ENCODE measurements around the gene INAFM1. TPM values are rescaled to one million over a fixed set of nuclear protein-coding genes. Genes with fewer than 3 reads are reported as not detected.

Gene INAFM1
- total and polyA plus RNA-seq, 2 donors (not counting 1 experiment from before 2014, with no cell fraction given): 6.6 to 13.6 TPM

DNA sequence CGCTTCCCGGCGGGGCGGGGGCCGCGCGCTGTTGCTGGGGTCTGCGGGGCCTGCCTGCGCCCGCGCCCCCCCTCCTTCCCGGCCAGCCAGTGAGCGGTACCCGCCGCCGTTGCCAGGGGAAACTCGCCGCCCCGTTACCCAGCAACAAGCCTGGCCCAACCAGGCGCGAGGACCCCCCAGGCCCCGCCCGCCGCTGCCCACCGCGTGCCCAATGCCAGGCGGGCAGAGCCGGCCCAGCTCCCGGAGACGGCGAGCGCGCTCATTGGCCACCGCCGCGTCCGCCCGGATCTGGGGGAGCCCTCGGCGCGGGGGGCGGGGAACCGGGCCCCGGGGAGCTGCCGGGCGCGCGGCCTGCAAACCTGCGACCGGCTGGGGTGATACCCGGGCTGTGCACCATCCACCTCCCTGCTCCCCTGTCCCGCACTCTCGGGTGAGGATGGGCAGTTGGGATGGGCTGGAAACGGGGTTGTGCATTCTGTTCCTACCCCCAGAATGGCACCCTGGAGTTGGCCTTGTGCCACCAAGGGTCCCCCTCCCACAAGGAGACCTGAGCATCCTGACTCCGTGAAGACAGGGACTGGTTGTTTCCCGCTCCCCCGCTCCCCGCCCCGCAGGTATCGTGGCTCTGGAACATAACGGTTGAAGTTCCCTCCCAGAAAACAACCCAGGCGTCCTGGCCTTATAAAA is 34.9 kb upstream of the INAFM1 start:
- DNase-seq: peak; percentile 71
- POLR2A ChIA-PET: interaction anchor here (0.6 to 1.8 kb wide), 4 partner anchors 10 to 16 kb away, joined by 3 to 9 read pairs (median 6); no protein-coding TSS in a partner anchor
- Histone ChIP-seq H3K4me1 (ENCODE audit: control insufficient read depth in 2 of 2, insufficient read depth in 2 of 2, low read length in 2 of 2) (peaks cover 48 to 49% of the 10 kb centered on the region in 2 donors), H3K4me2 (replicated peaks; ENCODE audit: low read depth, low read length, poor library complexity, severe bottlenecking) (peak overlapping the region; percentile 80), H4K20me1 (ENCODE audit: control insufficient read depth, insufficient read depth, low read length, poor library complexity, severe bottlenecking) (no peaks in the 10 kb centered on the region), H3K4me3 (ENCODE audit: control extremely low read depth in 1 of 5, extremely low read depth in 1 of 5, insufficient read depth in 1 of 5, low read depth in 2 of 5, low read length in 4 of 5) (peak overlapping the region in 2 of 5 experiments; percentile 11 to 15), H3K9ac (ENCODE audit: low read length) (peak overlapping the region; percentile 35), H3K79me2 (ENCODE audit: control insufficient read depth, insufficient read depth, low read length) (no peaks in the 10 kb centered on the region), H3K27me3 (replicated peaks in 1 of 4; ENCODE audit: control extremely low read depth in 1 of 4, control insufficient read depth in 3 of 4, insufficient read depth in 4 of 4, low read length in 3 of 4) (peaks cover 0 to 47% (median 24%) of the 10 kb centered on the region in 4 experiments), H2AFZ (ENCODE audit: insufficient read depth, low read depth, low read length, poor library complexity, severe bottlenecking) (peak overlapping the region; percentile 38), H3K36me3 (replicated peaks in 1 of 2; ENCODE audit: control extremely low read depth in 1 of 2, control insufficient read depth in 1 of 2, extremely low read depth in 1 of 2, insufficient read depth in 2 of 2, low read length in 1 of 2) (no peaks in the 10 kb centered on the region), H3K27ac (ENCODE audit: low read length in 2 of 2) (no peak overlapping the region), H3K9me3 (ENCODE audit: control extremely low read depth in 1 of 3, control insufficient read depth in 2 of 3, insufficient read depth in 1 of 3, low read length in 2 of 3) (peaks cover 0 to 21% (median 0%) of the 10 kb centered on the region in 3 donors)
- intact Hi-C loops (cut with micrococcal nuclease): loop anchor here (5.0 kb wide), 1 partner anchor 107 kb away; the partner anchor contains the start of gene SAE1
- 3% methylated on average over 62 of the region's 62 CpGs for WGBS (ENCODE audit: insufficient coverage)
- Mint-ChIP-seq H3K4me3 (peak overlapping the region; percentile 23), H3K27ac (no peak overlapping the region), H3K27me3 (peaks cover 9% of the 10 kb centered on the region), H3K9me3 (ENCODE audit: insufficient read depth) (no peaks in the 10 kb centered on the region), H3K4me1 (peaks cover 25% of the 10 kb centered on the region)
- TF ChIP-seq EZH2 (IDR thresholded peaks at IDR 0.05; ENCODE audit: borderline replicate concordance, insufficient read depth, low read depth, low read length, poor library complexity, severe bottlenecking): no peak
- TF ChIP-seq, protein P1, sequence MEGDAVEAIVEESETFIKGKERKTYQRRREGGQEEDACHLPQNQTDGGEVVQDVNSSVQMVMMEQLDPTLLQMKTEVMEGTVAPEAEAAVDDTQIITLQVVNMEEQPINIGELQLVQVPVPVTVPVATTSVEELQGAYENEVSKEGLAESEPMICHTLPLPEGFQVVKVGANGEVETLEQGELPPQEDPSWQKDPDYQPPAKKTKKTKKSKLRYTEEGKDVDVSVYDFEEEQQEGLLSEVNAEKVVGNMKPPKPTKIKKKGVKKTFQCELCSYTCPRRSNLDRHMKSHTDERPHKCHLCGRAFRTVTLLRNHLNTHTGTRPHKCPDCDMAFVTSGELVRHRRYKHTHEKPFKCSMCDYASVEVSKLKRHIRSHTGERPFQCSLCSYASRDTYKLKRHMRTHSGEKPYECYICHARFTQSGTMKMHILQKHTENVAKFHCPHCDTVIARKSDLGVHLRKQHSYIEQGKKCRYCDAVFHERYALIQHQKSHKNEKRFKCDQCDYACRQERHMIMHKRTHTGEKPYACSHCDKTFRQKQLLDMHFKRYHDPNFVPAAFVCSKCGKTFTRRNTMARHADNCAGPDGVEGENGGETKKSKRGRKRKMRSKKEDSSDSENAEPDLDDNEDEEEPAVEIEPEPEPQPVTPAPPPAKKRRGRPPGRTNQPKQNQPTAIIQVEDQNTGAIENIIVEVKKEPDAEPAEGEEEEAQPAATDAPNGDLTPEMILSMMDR (IDR thresholded peaks at IDR 0.05): no peak
- CTCF ChIA-PET: interaction anchor here (1.0 to 5.3 kb wide), 2 partner anchors 10 to 28 kb away, joined by 3 to 45 read pairs; no protein-coding TSS in a partner anchor
- peak; percentile 36 for ATAC-seq (ENCODE audit: low read depth)

DNA sequence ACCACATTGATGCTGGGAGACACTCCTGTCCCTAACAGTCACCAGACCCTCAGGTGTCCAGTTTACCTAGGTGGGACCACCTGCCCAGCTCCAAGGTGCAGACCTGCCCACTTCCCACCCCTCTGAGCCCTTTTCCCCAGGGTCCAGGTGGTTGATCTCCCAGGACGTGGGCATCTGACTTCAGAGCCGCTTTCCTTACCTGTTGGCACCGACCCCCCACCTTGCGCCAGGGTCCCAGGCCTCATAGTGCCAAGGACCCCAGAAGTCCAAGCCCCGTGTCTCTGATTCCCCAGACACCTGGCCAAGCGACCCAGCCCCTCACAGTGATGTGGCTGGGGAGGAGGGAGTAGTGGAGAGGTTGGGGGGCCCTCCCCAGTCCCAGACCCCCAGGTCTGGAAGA is 34.1 kb upstream of the INAFM1 start:
- ATAC-seq (ENCODE audit: low read depth) (no peak), DNase-seq (no peak)
- intact Hi-C loops (cut with micrococcal nuclease): loop anchor here (5.0 kb wide), 1 partner anchor 108 kb away; the partner anchor contains the start of gene SAE1
- Histone ChIP-seq H3K27ac (ENCODE audit: low read length in 2 of 2) (no peak overlapping the region), H3K9me3 (ENCODE audit: control extremely low read depth in 1 of 3, control insufficient read depth in 2 of 3, insufficient read depth in 1 of 3, low read length in 2 of 3) (peaks cover 0 to 21% (median 0%) of the 10 kb centered on the region in 3 donors), H3K9ac (ENCODE audit: low read length) (no peak overlapping the region), H3K36me3 (replicated peaks in 1 of 2; ENCODE audit: control extremely low read depth in 1 of 2, control insufficient read depth in 1 of 2, extremely low read depth in 1 of 2, insufficient read depth in 2 of 2, low read length in 1 of 2) (no peaks in the 10 kb centered on the region), H3K79me2 (ENCODE audit: control insufficient read depth, insufficient read depth, low read length) (no peaks in the 10 kb centered on the region), H3K4me1 (ENCODE audit: control insufficient read depth in 2 of 2, insufficient read depth in 2 of 2, low read length in 2 of 2) (peaks cover 50% of the 10 kb centered on the region in 2 donors), H3K4me2 (replicated peaks; ENCODE audit: low read depth, low read length, poor library complexity, severe bottlenecking) (peak overlapping the region; percentile 80), H4K20me1 (ENCODE audit: control insufficient read depth, insufficient read depth, low read length, poor library complexity, severe bottlenecking) (no peaks in the 10 kb centered on the region), H2AFZ (ENCODE audit: insufficient read depth, low read depth, low read length, poor library complexity, severe bottlenecking) (no peak overlapping the region), H3K27me3 (replicated peaks in 1 of 4; ENCODE audit: control extremely low read depth in 1 of 4, control insufficient read depth in 3 of 4, insufficient read depth in 4 of 4, low read length in 3 of 4) (peaks cover 0 to 47% (median 24%) of the 10 kb centered on the region in 4 experiments), H3K4me3 (ENCODE audit: control extremely low read depth in 1 of 5, extremely low read depth in 1 of 5, insufficient read depth in 1 of 5, low read depth in 2 of 5, low read length in 4 of 5) (no peak overlapping the region)
- H3K27ac Mint-ChIP-seq: peak overlapping the region; percentile 53
- H3K27me3 Mint-ChIP-seq: peaks cover 17% of the 10 kb centered on the region
- H3K4me3 Mint-ChIP-seq: peak overlapping the region; percentile 23
- ChIA-PET CTCF (interaction anchor here (1.0 to 5.3 kb wide), 2 partner anchors 11 to 29 kb away, joined by 3 to 45 read pairs; no protein-coding TSS in a partner anchor), POLR2A (interaction anchor here (0.6 to 1.8 kb wide), 5 partner anchors 12 to 1229 kb away, joined by 4 to 18 read pairs (median 9); no protein-coding TSS in a partner anchor)
- peaks cover 30% of the 10 kb centered on the region for H3K4me1 Mint-ChIP-seq
- no peak for TF ChIP-seq EZH2 (IDR thresholded peaks at IDR 0.05; ENCODE audit: borderline replicate concordance, insufficient read depth, low read depth, low read length, poor library complexity, severe bottlenecking)
- TF ChIP-seq, protein P1 (IDR thresholded peaks at IDR 0.05): no peak
- WGBS (ENCODE audit: insufficient coverage): 54% methylated on average over 6 of the region's 6 CpGs
- H3K9me3 Mint-ChIP-seq (ENCODE audit: insufficient read depth): no peaks in the 10 kb centered on the region

Measured in B cell (primary cell).